HEK293 (cell line): ENCODE data around the gene DNAL4.

Experiments used
- CTCF ChIA-PET: fragments of 350-600 bp; formaldehyde crosslinking; extraction: SDS; loops from one replicate; lab custom pipeline; 2021; ENCODE audit warnings: antibody characterized with exemption; lab: Yijun Ruan, JAX
- POLR2A ChIA-PET: fragments of 300-600 bp; formaldehyde crosslinking; extraction: SDS; loops from one replicate; lab custom pipeline; 2020; ENCODE audit warnings: antibody characterized with exemption, inconsistent platforms; lab: Yijun Ruan, JAX
- H3K27ac ChIP-seq: fragments of 200-500 bp; sonication (Bioruptor generic); 2 replicates; pipeline ENCODE4 v1.5.1; 2014; ENCODE audit warnings: low read depth, low read length, control low read depth, inconsistent platforms; ENCODE audit errors: extremely low read depth
- H3K36me3 ChIP-seq, 2 experiments: fragments of 200-500 bp in 1 of 2; sonication (Bioruptor generic) in 1 of 2; 1 replicate in 1 of 2; 2 replicates in 1 of 2; pipeline ENCODE4 v1.5.1; 2014 to 2017; ENCODE audit warnings: inconsistent platforms in 2 of 2, low read length in 2 of 2; ENCODE audit not compliant: control insufficient read depth in 2 of 2, insufficient read depth in 1 of 2
- H3K4me1 ChIP-seq: fragments of 200-500 bp; sonication (Bioruptor generic); 2 replicates; pipeline ENCODE4 v1.5.1; 2014; ENCODE audit warnings: mild to moderate bottlenecking, low read length, inconsistent platforms; ENCODE audit not compliant: control insufficient read depth, insufficient read depth
- H3K4me3 ChIP-seq: 2 replicates; pipeline ENCODE4 v1.5.1; 2011; ENCODE audit warnings: low read depth, mild to moderate bottlenecking, control low read depth, low read length, moderate library complexity
- H3K9me3 ChIP-seq: fragments of 200-500 bp; sonication (Bioruptor generic); 2 replicates; pipeline ENCODE4 v1.5.1; 2014; ENCODE audit warnings: low read depth, low read length, inconsistent platforms; ENCODE audit not compliant: control insufficient read depth, insufficient read depth
- EGR2 ChIP-seq: fragments of 450-650 bp; formaldehyde crosslinking; IDR thresholded peaks from 2 replicates; pipeline ENCODE4 v1.5.1; 2016; ENCODE audit warnings: low read depth, missing biosample characterization, missing genetic modification characterization
- ELK4 ChIP-seq: IDR thresholded peaks from 2 replicates; pipeline ENCODE4 v1.6.1; 2011; ENCODE audit warnings: mild to moderate bottlenecking, low read depth, low read length, borderline replicate concordance
- FEZF1 ChIP-seq: fragments of 450-650 bp; formaldehyde crosslinking; IDR thresholded peaks from 2 replicates; pipeline ENCODE4 v1.5.1; 2016; ENCODE audit warnings: missing biosample characterization, missing genetic modification characterization
- HOXA7 ChIP-seq: sonication (generic); formaldehyde crosslinking; IDR thresholded peaks from 2 replicates; pipeline ENCODE4 v1.8.1; 2022; ENCODE audit warnings: missing genetic modification reagents, borderline replicate concordance
- PRDM1 ChIP-seq: fragments of 450-650 bp; formaldehyde crosslinking; IDR thresholded peaks from 2 replicates; pipeline ENCODE4; 2016; ENCODE audit warnings: missing biosample characterization, missing genetic modification characterization
- ZBTB48 ChIP-seq: fragments of 450-650 bp; formaldehyde crosslinking; IDR thresholded peaks from 2 replicates; pipeline ENCODE4 v1.5.1; 2016; ENCODE audit warnings: missing biosample characterization, missing genetic modification characterization
- ZFHX2 ChIP-seq: fragments of 450-650 bp; formaldehyde crosslinking; conservative IDR thresholded peaks from 2 replicates; pipeline ENCODE4 v1.5.1; 2016; ENCODE audit warnings: missing biosample characterization, missing genetic modification characterization
- ZNF157 ChIP-seq: fragments of 450-650 bp; formaldehyde crosslinking; IDR thresholded peaks from 2 replicates; pipeline ENCODE4 v1.5.1; 2016; ENCODE audit warnings: missing biosample characterization, missing genetic modification characterization
- ZNF169 ChIP-seq: fragments of 450-650 bp; formaldehyde crosslinking; IDR thresholded peaks from 2 replicates; pipeline ENCODE4 v1.5.1; 2016; ENCODE audit warnings: missing biosample characterization, missing genetic modification characterization
- ZNF354C ChIP-seq: fragments of 450-650 bp; formaldehyde crosslinking; IDR thresholded peaks from 2 replicates; pipeline ENCODE4 v1.5.1; 2016; ENCODE audit warnings: missing biosample characterization, missing genetic modification characterization, low read depth, borderline replicate concordance
- ZNF473 ChIP-seq: fragments of 450-650 bp; formaldehyde crosslinking; IDR thresholded peaks from 2 replicates; pipeline ENCODE4 v1.5.1; 2017; ENCODE audit warnings: missing biosample characterization, missing genetic modification characterization
- ZNF501 ChIP-seq: fragments of 450-650 bp; formaldehyde crosslinking; IDR thresholded peaks from 2 replicates; pipeline ENCODE4 v1.5.1; 2016; ENCODE audit warnings: missing biosample characterization, missing genetic modification characterization
- ZNF571 ChIP-seq: fragments of 450-650 bp; formaldehyde crosslinking; IDR thresholded peaks from 2 replicates; pipeline ENCODE4 v1.5.0; 2017; ENCODE audit warnings: missing biosample characterization, missing genetic modification characterization
- ZNF610 ChIP-seq: fragments of 450-650 bp; formaldehyde crosslinking; IDR thresholded peaks from 2 replicates; pipeline ENCODE4 v1.5.1; 2016; ENCODE audit warnings: missing biosample characterization, missing genetic modification characterization, borderline replicate concordance
- ZNF623 ChIP-seq: fragments of 450-650 bp; formaldehyde crosslinking; IDR thresholded peaks from 2 replicates; pipeline ENCODE4 v1.5.1; 2016; ENCODE audit warnings: missing biosample characterization, missing genetic modification characterization
- ZNF830 ChIP-seq: fragments of 450-650 bp; IDR thresholded peaks from 2 replicates; pipeline ENCODE4 v1.5.0; 2018; ENCODE audit warnings: missing biosample characterization, missing genetic modification characterization, low read depth, mild to moderate bottlenecking, moderate library complexity
- TF ChIP-seq, protein P1 (sequence below): fragments of 450-650 bp; formaldehyde crosslinking; IDR thresholded peaks from 2 replicates; pipeline ENCODE4 v1.5.1; 2016; ENCODE audit warnings: missing biosample characterization, missing genetic modification characterization
- TF ChIP-seq, protein P2 (sequence below): fragments of 450-650 bp; formaldehyde crosslinking; IDR thresholded peaks from 2 replicates; pipeline ENCODE4 v1.5.1; 2016; ENCODE audit warnings: missing biosample characterization, missing genetic modification characterization

DNAL4 gene

DNA sequence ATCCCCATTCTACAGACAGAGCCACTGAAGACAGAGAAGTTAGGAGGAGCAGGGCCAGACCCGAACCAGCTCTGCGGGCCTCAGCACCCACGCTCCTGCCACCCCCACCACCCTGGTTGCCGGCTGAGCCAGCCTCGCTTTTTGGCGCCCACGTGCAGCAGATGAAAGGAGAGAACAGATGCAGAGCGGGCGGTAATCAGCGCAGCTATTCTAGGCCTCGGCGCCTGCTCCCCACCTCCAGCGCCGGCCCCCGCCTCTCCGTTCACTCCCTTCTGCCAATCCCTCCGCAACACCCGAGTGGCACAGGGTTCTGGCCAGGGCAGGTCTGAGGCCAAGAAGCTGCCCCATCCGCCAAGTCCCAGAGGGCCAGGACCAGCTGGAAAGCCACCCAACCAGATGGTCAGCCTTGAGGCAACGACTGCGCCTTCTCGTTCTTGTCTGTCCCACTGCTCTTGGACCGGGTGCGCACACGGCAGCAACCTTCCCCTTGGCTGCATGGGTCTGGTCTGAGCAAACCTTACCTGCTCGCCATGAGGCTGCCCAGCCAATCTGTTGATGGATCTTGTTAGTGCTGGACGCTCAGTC lies 16.8 kb downstream of the DNAL4 start:
- peak; percentile 72 for TF ChIP-seq ZFHX2 (tag by site-specific recombination)
- TF ChIP-seq ZNF473 (tag by site-specific recombination) = no peak
- TF ChIP-seq EGR2 (tag by site-specific recombination) = peak; percentile 87
- Histone ChIP-seq H3K36me3 (peaks cover 0 to 23% of the 10 kb centered on the region in 2 experiments; a peak in 1 of 3 replicates), H3K4me3 (no peak overlapping the region), H3K4me1 (no peaks in the 10 kb centered on the region), H3K27ac (no peak overlapping the region), H3K9me3 (no peaks in the 10 kb centered on the region)
- ChIA-PET CTCF (interaction anchor here (0.7 to 3.6 kb wide), 3 partner anchors 9 to 51 kb away, joined by 3 to 25 read pairs (median 23); no protein-coding TSS in a partner anchor), POLR2A (no interaction called here)

GRCh38 chr22:38776086-38776485 lies 17.9 kb downstream of the DNAL4 start:
- CTCF ChIA-PET = interaction anchor here (1.2 to 3.6 kb wide), 2 partner anchors 10 to 93 kb away, joined by 3 to 23 read pairs; no protein-coding TSS in a partner anchor
- Histone ChIP-seq H3K9me3 (no peaks in the 10 kb centered on the region), H3K36me3 (peaks cover 0 to 18% of the 10 kb centered on the region in 2 experiments; a peak in 1 of 3 replicates), H3K4me3 (no peak overlapping the region), H3K27ac (no peak overlapping the region), H3K4me1 (no peaks in the 10 kb centered on the region)
- TF ChIP-seq ZNF610 (tag by site-specific recombination) = no peak
- TF ChIP-seq ZBTB48 (tag by site-specific recombination) = no peak
- TF ChIP-seq ZNF830 (tag by site-specific recombination) = no peak
- no peak for TF ChIP-seq ZNF157 (tag by site-specific recombination)
- TF ChIP-seq HOXA7 (CRISPR knock-in tag) = no peak
- TF ChIP-seq ZNF623 (tag by site-specific recombination) = no peak
- 0 out of 2 replicates have a peak, but pooled peaks have one; percentile 17 for TF ChIP-seq PRDM1 (tag by site-specific recombination)
- TF ChIP-seq ZNF354C (tag by site-specific recombination) = no peak
- no peak for TF ChIP-seq ZNF169
- no peak for TF ChIP-seq ZNF501 (tag by site-specific recombination)
- TF ChIP-seq ELK4 = no peak
- TF ChIP-seq, protein P1, sequence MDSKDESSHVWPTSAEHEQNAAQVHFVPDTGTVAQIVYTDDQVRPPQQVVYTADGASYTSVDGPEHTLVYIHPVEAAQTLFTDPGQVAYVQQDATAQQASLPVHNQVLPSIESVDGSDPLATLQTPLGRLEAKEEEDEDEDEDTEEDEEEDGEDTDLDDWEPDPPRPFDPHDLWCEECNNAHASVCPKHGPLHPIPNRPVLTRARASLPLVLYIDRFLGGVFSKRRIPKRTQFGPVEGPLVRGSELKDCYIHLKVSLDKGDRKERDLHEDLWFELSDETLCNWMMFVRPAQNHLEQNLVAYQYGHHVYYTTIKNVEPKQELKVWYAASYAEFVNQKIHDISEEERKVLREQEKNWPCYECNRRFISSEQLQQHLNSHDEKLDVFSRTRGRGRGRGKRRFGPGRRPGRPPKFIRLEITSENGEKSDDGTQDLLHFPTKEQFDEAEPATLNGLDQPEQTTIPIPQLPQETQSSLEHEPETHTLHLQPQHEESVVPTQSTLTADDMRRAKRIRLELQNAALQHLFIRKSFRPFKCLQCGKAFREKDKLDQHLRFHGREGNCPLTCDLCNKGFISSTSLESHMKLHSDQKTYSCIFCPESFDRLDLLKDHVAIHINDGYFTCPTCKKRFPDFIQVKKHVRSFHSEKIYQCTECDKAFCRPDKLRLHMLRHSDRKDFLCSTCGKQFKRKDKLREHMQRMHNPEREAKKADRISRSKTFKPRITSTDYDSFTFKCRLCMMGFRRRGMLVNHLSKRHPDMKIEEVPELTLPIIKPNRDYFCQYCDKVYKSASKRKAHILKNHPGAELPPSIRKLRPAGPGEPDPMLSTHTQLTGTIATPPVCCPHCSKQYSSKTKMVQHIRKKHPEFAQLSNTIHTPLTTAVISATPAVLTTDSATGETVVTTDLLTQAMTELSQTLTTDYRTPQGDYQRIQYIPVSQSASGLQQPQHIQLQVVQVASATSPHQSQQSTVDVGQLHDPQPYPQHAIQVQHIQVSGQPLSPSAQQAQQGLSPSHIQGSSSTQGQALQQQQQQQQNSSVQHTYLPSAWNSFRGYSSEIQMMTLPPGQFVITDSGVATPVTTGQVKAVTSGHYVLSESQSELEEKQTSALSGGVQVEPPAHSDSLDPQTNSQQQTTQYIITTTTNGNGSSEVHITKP (tag by site-specific recombination) = peak; percentile 39
- TF ChIP-seq ZNF473 (tag by site-specific recombination) = no peak
- POLR2A ChIA-PET = no interaction called here

GRCh38 chr22:38775656-38776055 lies 18.3 kb downstream of the DNAL4 start:
- POLR2A ChIA-PET = no interaction called here
- Histone ChIP-seq H3K36me3 (peaks cover 0 to 14% of the 10 kb centered on the region in 2 experiments; a peak in 1 of 3 replicates), H3K9me3 (no peaks in the 10 kb centered on the region), H3K27ac (no peak overlapping the region), H3K4me1 (no peaks in the 10 kb centered on the region), H3K4me3 (no peak overlapping the region)
- no peak for TF ChIP-seq ZNF571 (tag by site-specific recombination)
- TF ChIP-seq, protein P2, sequence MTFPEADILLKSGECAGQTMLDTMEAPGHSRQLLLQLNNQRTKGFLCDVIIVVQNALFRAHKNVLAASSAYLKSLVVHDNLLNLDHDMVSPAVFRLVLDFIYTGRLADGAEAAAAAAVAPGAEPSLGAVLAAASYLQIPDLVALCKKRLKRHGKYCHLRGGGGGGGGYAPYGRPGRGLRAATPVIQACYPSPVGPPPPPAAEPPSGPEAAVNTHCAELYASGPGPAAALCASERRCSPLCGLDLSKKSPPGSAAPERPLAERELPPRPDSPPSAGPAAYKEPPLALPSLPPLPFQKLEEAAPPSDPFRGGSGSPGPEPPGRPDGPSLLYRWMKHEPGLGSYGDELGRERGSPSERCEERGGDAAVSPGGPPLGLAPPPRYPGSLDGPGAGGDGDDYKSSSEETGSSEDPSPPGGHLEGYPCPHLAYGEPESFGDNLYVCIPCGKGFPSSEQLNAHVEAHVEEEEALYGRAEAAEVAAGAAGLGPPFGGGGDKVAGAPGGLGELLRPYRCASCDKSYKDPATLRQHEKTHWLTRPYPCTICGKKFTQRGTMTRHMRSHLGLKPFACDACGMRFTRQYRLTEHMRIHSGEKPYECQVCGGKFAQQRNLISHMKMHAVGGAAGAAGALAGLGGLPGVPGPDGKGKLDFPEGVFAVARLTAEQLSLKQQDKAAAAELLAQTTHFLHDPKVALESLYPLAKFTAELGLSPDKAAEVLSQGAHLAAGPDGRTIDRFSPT = no peak
- no peak for TF ChIP-seq FEZF1 (tag by site-specific recombination)
- CTCF ChIA-PET = interaction anchor here (1.2 to 3.6 kb wide), 2 partner anchors 10 to 94 kb away, joined by 3 to 23 read pairs; no protein-coding TSS in a partner anchor
